Endodermal cell (in vitro differentiated cells): ENCODE measurements around the gene BMPR2. TPM values are rescaled to one million over a fixed set of nuclear protein-coding genes. Genes with fewer than 3 reads are reported as not detected.

Experiments
- DNase-seq: peaks from one replicate; pipeline ENCODE4 v3.0.0-alpha.2; 2017
- H3K27ac ChIP-seq: 2 replicates; pipeline ENCODE4 v1.5.1; 2013; ENCODE audit warnings: mild to moderate bottlenecking, low read depth, low read length, moderate library complexity
- H3K27me3 ChIP-seq: 2 replicates; pipeline ENCODE4 v1.6.1; 2013; ENCODE audit warnings: mild to moderate bottlenecking, low read length, moderate library complexity; ENCODE audit not compliant: insufficient read depth, control insufficient read depth, poor library complexity, severe bottlenecking
- H3K36me3 ChIP-seq: 2 replicates; pipeline ENCODE4 v1.7.0; 2013; ENCODE audit warnings: mild to moderate bottlenecking, low read length, moderate library complexity; ENCODE audit not compliant: control insufficient read depth, insufficient read depth
- H3K4me1 ChIP-seq: one replicate; pipeline ENCODE4 v1.7.0; 2013; ENCODE audit warnings: low read length; ENCODE audit not compliant: control insufficient read depth, insufficient read depth
- H3K4me3 ChIP-seq: 2 replicates; pipeline ENCODE4 v1.5.1; 2013; ENCODE audit warnings: mild to moderate bottlenecking, low read length, moderate library complexity
- H3K9ac ChIP-seq: 2 replicates; pipeline ENCODE4 v1.6.1; 2013; ENCODE audit warnings: mild to moderate bottlenecking, low read length, moderate library complexity; ENCODE audit not compliant: poor library complexity, severe bottlenecking; ENCODE audit errors: extremely low read depth
- H3K9me3 ChIP-seq: 2 replicates; pipeline ENCODE4 v1.6.1; 2013; ENCODE audit warnings: mild to moderate bottlenecking, low read length, moderate library complexity; ENCODE audit not compliant: control insufficient read depth
- H3K27ac Mint-ChIP-seq: 2 replicates; pipeline ENCODE4 v1.8.0; 2020; ENCODE audit warnings: mixed read lengths
- H3K27me3 Mint-ChIP-seq: 2 replicates; pipeline ENCODE4 v1.8.0; 2021; ENCODE audit warnings: mild to moderate bottlenecking, mixed read lengths; ENCODE audit not compliant: insufficient read depth
- H3K36me3 Mint-ChIP-seq: 2 replicates; pipeline ENCODE4 v1.8.0; 2020; ENCODE audit warnings: low read depth, mixed read lengths
- H3K4me1 Mint-ChIP-seq: 2 replicates; pipeline ENCODE4 v1.8.0; 2020; ENCODE audit warnings: mixed read lengths
- H3K4me3 Mint-ChIP-seq: 2 replicates; pipeline ENCODE4 v1.8.0; 2020; ENCODE audit warnings: mild to moderate bottlenecking, moderate library complexity, mixed read lengths
- H3K9me3 Mint-ChIP-seq: 2 replicates; pipeline ENCODE4 v1.8.0; 2020; ENCODE audit warnings: mild to moderate bottlenecking, mixed read lengths
- WGBS, 2 experiments: methylation state at CpG; one replicate each; pipeline versions ENCODE4 v1.1.5 to v1.1.7; 2013; ENCODE audit warnings: missing lambda C conversion rate in 2 of 2, mixed read lengths in 1 of 2; ENCODE audit not compliant: insufficient coverage in 1 of 2, insufficient read length in 1 of 2; 5-methylcytosine and 5-hydroxymethylcytosine counted together
- total RNA-seq, 2 donors: library from RNA; stranded (reverse); fragmentation: NEBNext Ultra II Directional in 1 of 2; extraction: Animal tissue kit (Norgen Biotek cat#: 25700) in 1 of 2; gene quantifications; 2 replicates in 1 of 2; 3 replicates in 1 of 2; pipeline ENCODE4 v1.2.1, GENCODE V29; 2021
- TF ChIP-seq, protein P1 (sequence below): fragments of 200-600 bp; sonication (generic); conservative IDR thresholded peaks from 2 replicates; pipeline ENCODE4 v1.5.0; 2021; ENCODE audit warnings: antibody characterized with exemption, mild to moderate bottlenecking

Gene BMPR2
- total RNA-seq, 2 donors from 2014 or later = 42.2 to 56.3 TPM

DNA sequence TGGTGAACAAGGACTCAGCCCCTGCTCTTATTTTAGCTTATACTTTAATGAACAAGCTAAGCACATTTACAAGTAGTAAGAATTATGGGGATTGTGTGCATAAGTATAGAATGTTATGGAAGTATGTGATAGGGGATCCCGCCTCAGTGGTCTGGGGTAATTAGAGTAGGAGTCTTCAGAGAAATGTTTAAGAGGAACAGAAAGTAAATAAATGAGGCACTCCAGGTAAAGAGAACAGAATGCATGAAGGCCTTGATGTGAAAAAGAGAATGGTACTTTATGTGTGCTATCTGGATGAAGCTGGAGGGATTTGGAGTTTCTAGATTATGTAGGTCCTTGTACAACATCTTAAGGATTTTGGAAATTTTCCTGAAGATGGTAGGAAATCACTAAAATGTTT lies 76.6 kb downstream of the BMPR2 start:
- no peaks in the 10 kb centered on the region for H3K27me3 Mint-ChIP-seq
- Histone ChIP-seq H3K9ac (no peak overlapping the region), H3K27ac (no peak overlapping the region), H3K4me1 (no peaks in the 10 kb centered on the region), H3K27me3 (no peaks in the 10 kb centered on the region), H3K9me3 (peaks cover 17% of the 10 kb centered on the region), H3K4me3 (no peak overlapping the region), H3K36me3 (peaks cover 54% of the 10 kb centered on the region)
- TF ChIP-seq, protein P1, sequence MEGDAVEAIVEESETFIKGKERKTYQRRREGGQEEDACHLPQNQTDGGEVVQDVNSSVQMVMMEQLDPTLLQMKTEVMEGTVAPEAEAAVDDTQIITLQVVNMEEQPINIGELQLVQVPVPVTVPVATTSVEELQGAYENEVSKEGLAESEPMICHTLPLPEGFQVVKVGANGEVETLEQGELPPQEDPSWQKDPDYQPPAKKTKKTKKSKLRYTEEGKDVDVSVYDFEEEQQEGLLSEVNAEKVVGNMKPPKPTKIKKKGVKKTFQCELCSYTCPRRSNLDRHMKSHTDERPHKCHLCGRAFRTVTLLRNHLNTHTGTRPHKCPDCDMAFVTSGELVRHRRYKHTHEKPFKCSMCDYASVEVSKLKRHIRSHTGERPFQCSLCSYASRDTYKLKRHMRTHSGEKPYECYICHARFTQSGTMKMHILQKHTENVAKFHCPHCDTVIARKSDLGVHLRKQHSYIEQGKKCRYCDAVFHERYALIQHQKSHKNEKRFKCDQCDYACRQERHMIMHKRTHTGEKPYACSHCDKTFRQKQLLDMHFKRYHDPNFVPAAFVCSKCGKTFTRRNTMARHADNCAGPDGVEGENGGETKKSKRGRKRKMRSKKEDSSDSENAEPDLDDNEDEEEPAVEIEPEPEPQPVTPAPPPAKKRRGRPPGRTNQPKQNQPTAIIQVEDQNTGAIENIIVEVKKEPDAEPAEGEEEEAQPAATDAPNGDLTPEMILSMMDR = no peak
- 92 to 100% methylated on average over 1 of the region's 1 CpG for WGBS, 2 experiments
- H3K9me3 Mint-ChIP-seq = peaks cover 20% of the 10 kb centered on the region
- H3K4me3 Mint-ChIP-seq = no peak overlapping the region
- H3K36me3 Mint-ChIP-seq = peaks cover 53% of the 10 kb centered on the region
- no peaks in the 10 kb centered on the region for H3K4me1 Mint-ChIP-seq
- no peak for DNase-seq
- H3K27ac Mint-ChIP-seq = no peak overlapping the region

DNA sequence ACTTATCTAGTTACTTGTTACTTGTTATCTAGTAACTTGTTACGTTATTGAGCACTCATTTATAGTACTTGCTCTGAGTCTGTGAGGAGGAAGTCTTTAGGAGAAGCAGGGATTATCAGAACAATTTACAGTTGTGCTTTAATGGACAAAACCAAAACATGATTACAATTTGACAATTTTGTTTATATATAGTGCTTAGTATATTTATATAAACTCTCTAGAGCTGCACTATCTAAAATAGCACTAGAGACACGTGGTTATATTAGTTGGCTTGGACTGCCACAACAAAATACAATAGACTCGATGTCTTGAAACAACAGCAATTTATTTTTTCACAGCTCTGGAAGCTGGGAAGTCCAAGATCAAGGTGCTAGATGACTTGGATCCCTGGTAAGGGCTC lies 78.4 kb downstream of the BMPR2 start:
- Mint-ChIP-seq H3K36me3 (peaks cover 50% of the 10 kb centered on the region), H3K9me3 (peaks cover 15% of the 10 kb centered on the region), H3K4me3 (no peak overlapping the region), H3K27ac (no peak overlapping the region), H3K4me1 (no peaks in the 10 kb centered on the region), H3K27me3 (no peaks in the 10 kb centered on the region)
- Histone ChIP-seq H3K4me1 (no peaks in the 10 kb centered on the region), H3K27ac (no peak overlapping the region), H3K36me3 (peaks cover 57% of the 10 kb centered on the region), H3K27me3 (no peaks in the 10 kb centered on the region), H3K9me3 (peaks cover 13% of the 10 kb centered on the region), H3K9ac (no peak overlapping the region), H3K4me3 (no peak overlapping the region)
- no peak for DNase-seq
- 92 to 100% methylated on average over 2 to 3 of the region's 3 CpGs for WGBS, 2 experiments
- TF ChIP-seq, protein P1 = no peak

DNA sequence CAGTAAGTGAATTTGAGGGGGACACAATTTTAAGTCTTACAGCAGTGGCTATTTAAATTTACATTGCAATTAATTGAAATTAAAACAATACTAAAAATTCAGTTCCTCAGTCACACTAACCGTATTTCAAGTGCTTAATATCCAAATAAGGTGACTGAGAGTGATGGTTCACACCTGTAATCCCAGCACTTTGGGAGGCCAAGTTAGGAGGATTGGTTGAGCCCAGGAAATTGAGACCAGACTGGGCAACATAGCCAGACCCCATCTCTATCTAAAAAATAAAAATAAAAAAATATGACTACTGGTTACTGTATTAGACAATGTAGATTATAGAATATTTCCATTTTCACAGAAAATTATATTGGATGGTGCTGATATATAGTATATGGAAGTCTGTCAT lies 79.0 kb downstream of the BMPR2 start:
- Mint-ChIP-seq H3K4me3 (no peak overlapping the region), H3K4me1 (no peaks in the 10 kb centered on the region), H3K27ac (no peak overlapping the region), H3K36me3 (peaks cover 50% of the 10 kb centered on the region), H3K27me3 (no peaks in the 10 kb centered on the region), H3K9me3 (peaks cover 16% of the 10 kb centered on the region)
- 93 to 100% methylated on average over 1 of the region's 1 CpG for WGBS, 2 experiments
- Histone ChIP-seq H3K9ac (no peak overlapping the region), H3K27me3 (no peaks in the 10 kb centered on the region), H3K36me3 (peaks cover 57% of the 10 kb centered on the region), H3K9me3 (peaks cover 16% of the 10 kb centered on the region), H3K4me1 (no peaks in the 10 kb centered on the region), H3K27ac (no peak overlapping the region), H3K4me3 (no peak overlapping the region)
- TF ChIP-seq, protein P1 = no peak
- no peak for DNase-seq
